NCI-H510A treated with DMSO at 0.1 percent for 48 hours (cell line): ENCODE data around the gene AGMO.

Experiments used
- DNase-seq: peaks from one replicate; lab custom pipeline; 2025; lab: John Stamatoyannopoulos, UW

AGMO gene

DNA sequence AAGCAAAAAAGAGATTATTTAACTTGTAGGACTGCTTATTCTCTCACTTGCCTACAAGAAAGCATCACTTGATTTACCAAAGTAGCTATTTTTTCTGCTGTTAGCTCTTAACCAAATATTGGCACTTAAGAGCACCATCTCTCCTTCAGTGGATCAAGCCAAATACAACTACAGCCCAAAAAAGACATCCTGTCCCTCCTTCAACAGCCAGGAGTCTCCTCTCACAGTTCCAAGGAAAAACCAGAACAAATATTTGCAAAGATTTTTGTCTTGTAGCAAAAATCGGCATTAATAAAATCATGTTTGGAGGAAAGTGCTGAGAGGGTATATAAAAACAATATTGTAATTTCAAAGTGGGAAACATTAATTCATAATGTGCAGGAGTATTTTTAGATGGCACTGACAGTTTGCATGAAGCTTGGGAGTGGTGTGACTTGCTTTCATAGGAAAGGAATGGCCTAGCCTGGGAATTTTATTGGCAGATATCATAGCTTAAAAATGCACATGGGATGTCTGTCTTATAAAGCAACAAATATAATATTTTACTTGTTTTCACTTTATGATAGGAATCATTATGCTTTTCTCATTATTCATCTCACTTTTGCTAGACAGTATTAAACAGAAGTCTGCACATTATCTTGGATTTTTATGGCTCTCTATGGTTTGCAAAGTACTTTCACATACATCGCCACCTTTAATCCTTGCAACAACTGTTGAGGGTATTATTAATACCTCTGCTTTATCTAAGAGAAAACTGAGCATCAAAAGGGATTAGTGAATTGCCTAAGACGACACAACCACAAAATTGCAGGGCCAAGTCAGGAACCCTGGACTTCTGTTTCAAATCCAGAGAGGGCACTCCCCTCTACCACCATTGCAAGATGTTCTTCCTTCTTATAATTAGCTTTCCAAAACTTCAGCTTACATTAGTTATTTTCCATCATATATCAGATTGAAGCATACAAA, 103.5 kb downstream of the AGMO start:
- no peak for DNase-seq

DNA sequence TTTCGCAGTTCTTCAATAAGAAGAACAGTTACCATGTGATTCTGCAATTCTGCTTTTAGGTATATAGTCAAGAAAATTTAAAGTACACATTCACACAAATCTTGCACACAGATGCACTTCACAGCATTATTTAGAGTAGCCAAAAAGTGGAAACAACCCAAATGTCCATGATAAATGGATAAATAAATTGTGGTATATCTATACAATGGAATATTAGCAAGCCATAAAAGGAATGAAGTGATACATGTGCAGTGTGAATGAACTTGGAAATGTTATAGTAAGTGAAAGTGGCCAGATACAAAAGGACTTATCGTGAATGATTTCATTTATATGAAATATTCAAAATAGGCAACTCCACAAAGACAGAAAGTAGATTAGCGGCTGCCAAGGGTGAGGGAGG, 109.1 kb downstream of the AGMO start:
- no peak for DNase-seq

DNA sequence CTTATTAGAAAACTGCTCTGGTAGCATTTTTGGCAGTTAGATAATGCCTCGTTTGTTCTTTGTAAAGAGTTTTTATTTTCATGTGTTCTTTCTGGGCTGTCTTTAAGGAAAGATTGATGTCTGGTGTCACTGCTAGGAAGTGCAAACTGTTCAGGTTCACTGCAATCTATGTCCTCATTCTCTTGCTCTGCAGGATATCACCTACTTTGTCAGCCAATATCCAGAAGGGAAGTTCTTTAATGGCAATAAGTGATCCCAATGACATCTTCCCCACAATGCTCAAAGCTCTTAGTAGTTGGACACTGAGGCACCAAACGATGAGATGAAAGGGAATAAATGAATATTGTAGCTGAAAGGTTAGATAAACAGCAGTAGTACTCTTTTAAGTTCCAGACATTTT, 115.1 kb downstream of the AGMO start:
- no peak for DNase-seq

DNA sequence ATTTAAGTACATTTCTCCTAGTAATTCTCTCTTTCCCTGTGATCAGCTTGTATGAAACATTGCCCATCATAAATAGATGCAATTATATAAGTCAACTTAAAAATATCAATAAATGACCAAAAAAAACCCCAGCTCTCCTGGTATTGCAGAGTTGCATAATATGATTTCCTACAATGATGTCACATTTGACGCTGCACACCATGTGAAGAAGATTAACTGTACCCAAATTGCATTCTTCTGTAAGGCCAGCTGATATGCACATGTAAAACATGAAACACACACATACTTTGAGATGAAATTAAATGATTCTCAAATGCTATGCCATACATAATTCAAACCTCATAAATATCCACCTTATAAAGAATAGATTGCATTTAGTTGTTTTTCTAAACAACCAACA, 115.5 kb downstream of the AGMO start:
- no peak for DNase-seq

- no peak for DNase-seq
These were observed 119.9 kb downstream of the AGMO start for GRCh38 chr7:15441915-15442314.

GRCh38 chr7:15440482-15440881, 121.3 kb downstream of the AGMO start:
- no peak for DNase-seq

DNA sequence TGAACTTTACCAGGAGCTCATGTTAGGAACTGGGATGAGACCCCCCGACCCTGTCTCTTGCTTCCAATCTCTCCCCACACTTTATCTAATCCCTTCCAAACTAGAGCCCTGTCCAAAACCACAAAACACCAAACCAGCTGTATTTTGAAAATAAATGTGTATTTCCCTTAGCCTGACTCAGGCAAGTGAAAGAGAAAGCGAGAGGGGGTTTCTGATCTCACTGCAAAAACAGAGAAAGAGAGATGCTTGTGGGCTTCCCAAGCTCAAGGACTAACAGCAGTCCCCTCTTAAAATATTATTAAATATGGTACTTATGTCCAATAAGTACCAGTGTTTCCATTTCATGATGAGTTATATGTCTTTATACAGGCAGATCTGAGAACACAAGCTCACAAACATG, 122.0 kb downstream of the AGMO start:
- DNase-seq, result no peak

- peak; percentile 86 for DNase-seq
These were observed 128.7 kb downstream of the AGMO start for GRCh38 chr7:15433151-15433550.

DNA sequence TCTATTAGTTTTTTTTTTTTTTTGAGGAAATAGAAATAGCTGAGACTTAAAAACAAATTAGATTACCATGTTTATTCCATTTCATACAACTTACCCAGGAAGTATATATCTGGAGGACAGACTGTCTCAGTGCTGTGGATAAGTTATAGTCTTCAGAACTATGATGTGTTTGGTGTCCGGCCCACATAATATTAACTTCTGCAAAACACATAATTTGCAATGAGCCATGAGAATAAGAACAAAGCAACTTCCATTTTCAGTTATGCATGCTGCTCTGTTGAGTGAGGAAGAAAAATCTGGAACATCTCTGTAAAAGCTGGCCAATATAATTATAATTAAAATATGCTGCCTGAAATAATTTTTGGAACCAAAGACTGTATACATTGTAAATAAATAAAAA, 130.9 kb downstream of the AGMO start:
- DNase-seq, result no peak

DNA sequence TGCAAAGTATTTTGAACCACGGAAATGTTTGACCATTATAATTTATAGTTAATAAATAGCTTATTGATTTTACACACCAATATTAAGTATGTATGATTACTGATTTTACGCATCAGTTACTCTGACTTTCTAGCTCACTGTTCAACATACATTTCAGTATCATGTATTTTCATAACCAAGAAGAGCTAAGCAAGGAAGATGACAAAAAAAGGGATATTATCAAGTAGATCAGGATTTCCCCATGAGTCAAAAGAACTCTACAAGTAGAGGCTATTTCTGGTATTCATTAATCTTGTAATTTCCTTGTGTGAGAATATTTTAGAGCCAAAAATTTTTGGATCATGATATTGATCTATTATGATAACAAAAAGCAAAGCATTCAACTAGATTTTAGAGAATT, 131.6 kb downstream of the AGMO start:
- DNase-seq, result no peak

- no peak for DNase-seq
These were observed 137.3 kb downstream of the AGMO start for GRCh38 chr7:15424468-15424867.

DNA sequence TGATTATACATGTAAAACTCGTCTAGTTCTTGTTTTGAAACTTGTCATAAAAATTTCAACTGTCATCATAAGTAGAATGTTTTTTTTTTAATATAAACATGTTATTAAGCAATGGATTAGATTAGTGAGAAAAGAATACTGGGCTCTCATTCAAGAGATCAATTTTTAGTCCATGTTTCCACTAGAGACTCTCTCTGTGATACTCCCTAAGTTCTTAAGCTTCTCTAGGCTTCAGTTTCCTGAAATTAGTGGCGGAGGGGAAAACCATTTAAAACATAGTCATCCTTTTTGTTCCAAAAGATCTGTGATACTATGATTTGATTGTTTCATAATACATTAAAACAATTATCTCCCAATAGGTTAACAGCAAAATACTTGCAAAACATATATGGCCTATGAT, 142.2 kb downstream of the AGMO start:
- no peak for DNase-seq

GRCh38 chr7:15418264-15418663, 143.6 kb downstream of the AGMO start:
- no peak for DNase-seq

DNA sequence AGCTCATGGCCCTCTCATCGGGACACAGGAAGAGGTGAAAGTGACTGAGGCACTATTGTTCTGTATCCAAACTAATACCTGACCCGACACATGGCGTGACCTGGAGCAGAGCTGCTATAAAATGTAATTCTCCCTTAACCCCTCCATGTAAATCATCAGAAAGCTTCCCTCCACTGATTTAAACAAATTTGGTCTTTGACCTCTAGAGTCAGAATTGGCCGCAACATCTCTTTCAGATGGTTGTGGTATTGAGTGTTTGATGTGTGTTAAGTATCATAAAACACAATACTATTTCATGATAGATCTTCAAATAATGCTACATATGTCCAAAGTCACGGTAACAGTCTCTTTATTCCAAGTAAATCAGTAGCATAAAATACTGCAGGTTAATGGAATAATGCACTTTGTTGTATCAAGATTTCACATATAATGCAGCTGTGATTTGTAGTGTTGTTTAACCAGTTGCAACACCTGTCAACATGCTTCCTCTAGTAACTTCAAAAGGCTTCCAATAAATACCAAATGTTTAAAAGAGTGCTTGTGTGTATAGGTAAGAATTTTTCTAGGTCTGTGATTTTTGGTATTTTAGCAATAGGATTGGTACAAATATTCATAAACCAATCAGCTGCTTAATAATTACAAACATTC, 144.3 kb downstream of the AGMO start:
- no peak for DNase-seq

GRCh38 chr7:15411019-15411418, 150.8 kb downstream of the AGMO start:
- DNase-seq, result no peak

GRCh38 chr7:15407910-15408309, 153.9 kb downstream of the AGMO start:
- DNase-seq, result no peak

DNA sequence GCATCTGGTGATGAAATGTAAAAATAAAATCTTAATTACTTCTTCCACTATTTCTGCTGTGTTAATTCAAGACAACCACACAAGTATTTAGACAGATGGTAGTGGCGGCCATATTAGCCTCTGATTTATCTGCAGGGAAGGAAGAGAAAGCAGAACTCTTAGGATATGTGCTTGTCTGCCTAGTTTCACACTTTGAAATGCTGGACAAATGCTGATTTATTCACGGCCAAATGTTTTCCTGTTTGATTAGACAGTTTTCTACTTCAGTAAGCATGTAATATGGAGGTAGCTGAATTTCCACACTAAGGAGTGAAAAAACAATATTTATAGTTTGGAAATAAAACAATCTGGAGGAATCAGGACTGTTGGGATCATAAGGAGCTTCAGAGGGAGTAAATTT, 158.1 kb downstream of the AGMO start:
- no peak for DNase-seq

- no peak for DNase-seq
These were observed 158.5 kb downstream of the AGMO start for GRCh38 chr7:15403315-15403714.

DNA sequence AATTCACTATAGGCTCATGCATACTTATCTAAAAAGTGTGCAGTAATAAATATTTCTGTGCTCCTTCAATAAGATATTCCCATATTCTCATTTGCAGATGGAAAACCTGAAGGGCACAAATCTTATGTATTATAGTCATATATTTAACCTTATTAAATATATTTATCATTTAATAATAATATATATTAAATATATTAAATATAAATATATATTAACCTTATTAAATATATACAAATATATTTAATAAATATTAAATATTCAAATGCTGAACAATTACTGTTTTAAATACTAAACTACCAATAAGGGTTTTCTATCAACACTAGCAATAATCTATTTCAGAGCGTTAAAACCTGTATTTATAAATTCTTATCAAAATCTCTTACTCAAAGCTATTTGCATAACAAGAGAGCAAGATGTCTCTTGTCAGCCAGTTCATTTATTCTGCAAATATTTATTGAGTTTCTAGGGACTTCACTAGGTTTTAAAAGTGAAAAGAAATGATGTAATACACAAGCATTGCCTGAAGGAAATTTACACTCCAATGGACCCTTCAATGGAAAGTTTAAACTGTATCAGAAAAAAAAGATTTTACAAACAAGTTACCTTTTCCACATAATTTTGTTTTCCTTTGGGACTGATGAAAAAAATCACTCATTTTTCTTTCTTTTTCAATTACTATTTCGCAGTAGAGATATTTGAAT, 159.2 kb downstream of the AGMO start:
- no peak for DNase-seq

DNA sequence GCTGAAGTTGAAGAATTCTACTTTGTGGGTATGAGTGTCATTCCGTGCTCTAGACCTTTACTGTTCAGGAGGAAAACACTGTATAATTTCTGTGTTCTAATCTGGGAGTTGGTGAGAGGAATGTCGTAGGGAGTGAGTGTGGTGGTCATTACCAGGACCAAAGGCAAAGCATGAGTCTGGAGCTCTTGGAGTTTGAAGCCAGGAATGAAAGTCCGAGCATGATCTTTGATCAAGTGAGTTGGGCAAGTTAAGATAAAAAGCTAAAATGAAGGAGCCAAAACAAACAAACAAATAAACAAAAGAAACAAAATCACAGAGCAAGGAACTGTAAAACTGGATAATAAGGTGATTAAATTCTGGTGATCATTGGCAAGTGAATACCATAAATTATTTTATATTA, 161.4 kb downstream of the AGMO start:
- no peak for DNase-seq

- DNase-seq, result no peak
These were observed 162.4 kb downstream of the AGMO start for GRCh38 chr7:15399441-15399840.

GRCh38 chr7:15397922-15398760, 163.7 kb downstream of the AGMO start:
- DNase-seq, result no peak
